ENCODE measurements around the gene TRIM50.
"Not testable (repeated sequence)": the region's sequence is repeated elsewhere in the genome, so short reads cannot be mapped to it uniquely, and the experiment has no call there.

TRIM50 gene

GRCh38 chr7:73266719-73267368 is 61.0 kb downstream of the TRIM50 start:
- FAIRE-seq; DNase-seq (ENCODE audit: insufficient read length, low spot score): not testable (repeated sequence)

All from HTR-8/SVneo (cell line).